Activated CD4-positive, alpha-beta T cell treated with anti-CD3 and anti-CD28 coated beads, Interleukin-2, amount 10 ng/mL, durations not matched to agents 7 days and 5 days (primary cell): Measurements from ENCODE around the gene MFN1. TPM values are rescaled to one million over a fixed set of nuclear protein-coding genes. Genes with fewer than 3 reads are reported as not detected.

Source experiments
- CTCF ChIA-PET: fragments of 350-600 bp; sonication (Branson Sonifier 250); formaldehyde crosslinking; loops from one replicate; lab custom pipeline; 2021; ENCODE audit warnings: antibody characterized with exemption; lab: Charles Lee
- POLR2A ChIA-PET: fragments of 350-600 bp; sonication (Branson Sonifier 250); formaldehyde crosslinking; loops from one replicate; lab custom pipeline; 2021; ENCODE audit warnings: antibody characterized with exemption; lab: Charles Lee
- DNase-seq: peaks from one replicate; pipeline ENCODE4 v3.0.0-alpha.2; 2020
- H3K27ac Mint-ChIP-seq: one replicate; pipeline ENCODE4 v1.8.0; 2021; ENCODE audit warnings: mild to moderate bottlenecking, moderate library complexity, mixed read lengths
- H3K27me3 Mint-ChIP-seq: one replicate; pipeline ENCODE4 v1.8.0; 2021; ENCODE audit warnings: mixed read lengths
- H3K36me3 Mint-ChIP-seq: one replicate; pipeline ENCODE4 v1.8.0; 2021; ENCODE audit warnings: low read depth, mixed read lengths
- H3K4me1 Mint-ChIP-seq: one replicate; pipeline ENCODE4 v1.8.0; 2021; ENCODE audit warnings: mixed read lengths
- H3K4me3 Mint-ChIP-seq: one replicate; pipeline ENCODE4 v1.8.0; 2021; ENCODE audit warnings: mild to moderate bottlenecking, moderate library complexity, mixed read lengths
- H3K9me3 Mint-ChIP-seq: one replicate; pipeline ENCODE4 v1.8.0; 2021; ENCODE audit warnings: mixed read lengths
- total RNA-seq, 2 experiments: library from RNA; stranded (reverse); gene quantifications; one replicate each; pipeline ENCODE4 v1.2.3, GENCODE V29; 2021

Gene MFN1
- total RNA-seq, 2 experiments from 2014 or later = 36.3 to 36.9 TPM

DNA sequence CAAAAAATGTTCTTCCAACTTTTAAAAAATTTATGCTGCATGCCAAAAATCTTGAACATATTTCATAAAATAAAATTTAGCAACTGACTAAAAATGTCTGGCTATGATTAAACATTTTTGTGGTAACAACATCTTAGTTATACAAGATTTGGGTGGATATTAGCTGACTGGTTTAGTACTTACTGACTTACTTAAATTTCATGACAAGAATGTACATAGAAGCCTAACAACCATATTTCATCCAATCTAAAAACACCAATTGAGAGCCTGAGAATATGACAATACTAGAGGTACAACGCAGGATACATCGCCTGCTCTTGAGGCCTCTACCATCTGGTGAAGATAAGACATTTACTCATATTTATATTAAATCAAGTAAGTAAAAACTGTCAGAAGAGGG, 69.2 kb downstream of the MFN1 start:
- CTCF ChIA-PET = interaction anchor here (0.6 kb wide), 1 partner anchor 210 kb away, joined by 3 read pairs; no protein-coding TSS in a partner anchor
- POLR2A ChIA-PET = interaction anchor here (0.6 kb wide), 1 partner anchor 120 kb away, joined by 4 read pairs; no protein-coding TSS in a partner anchor
- Mint-ChIP-seq H3K36me3 (no peaks in the 10 kb centered on the region), H3K27me3 (no peaks in the 10 kb centered on the region), H3K27ac (no peak overlapping the region), H3K4me3 (no peak overlapping the region), H3K9me3 (no peaks in the 10 kb centered on the region), H3K4me1 (no peaks in the 10 kb centered on the region)
- DNase-seq = no peak

DNA sequence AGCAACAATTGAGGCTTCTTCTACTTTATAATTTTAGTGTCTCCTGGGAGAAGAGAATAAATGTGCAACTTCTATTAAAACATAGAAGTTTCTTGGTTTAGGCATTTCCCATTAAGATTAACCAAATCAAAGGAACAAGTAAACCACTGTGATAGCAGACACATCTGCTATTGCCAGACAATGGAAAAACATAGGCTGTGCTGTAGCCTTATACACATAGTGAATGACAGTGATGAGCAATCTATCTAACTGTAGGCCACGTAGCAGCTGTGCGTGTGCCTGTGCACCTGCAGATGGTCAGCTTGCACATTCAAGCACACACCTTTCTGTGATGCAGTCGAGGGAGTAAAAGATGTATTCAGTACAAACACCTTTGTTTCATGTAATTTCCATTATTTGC, 71.1 kb downstream of the MFN1 start:
- DNase-seq = no peak
- no peaks in the 10 kb centered on the region for H3K36me3 Mint-ChIP-seq
- H3K9me3 Mint-ChIP-seq = no peaks in the 10 kb centered on the region
- POLR2A ChIA-PET = no interaction called here
- H3K27ac Mint-ChIP-seq = no peak overlapping the region
- H3K27me3 Mint-ChIP-seq = no peaks in the 10 kb centered on the region
- no peaks in the 10 kb centered on the region for H3K4me1 Mint-ChIP-seq
- H3K4me3 Mint-ChIP-seq = no peak overlapping the region
- CTCF ChIA-PET = no interaction called here

DNA sequence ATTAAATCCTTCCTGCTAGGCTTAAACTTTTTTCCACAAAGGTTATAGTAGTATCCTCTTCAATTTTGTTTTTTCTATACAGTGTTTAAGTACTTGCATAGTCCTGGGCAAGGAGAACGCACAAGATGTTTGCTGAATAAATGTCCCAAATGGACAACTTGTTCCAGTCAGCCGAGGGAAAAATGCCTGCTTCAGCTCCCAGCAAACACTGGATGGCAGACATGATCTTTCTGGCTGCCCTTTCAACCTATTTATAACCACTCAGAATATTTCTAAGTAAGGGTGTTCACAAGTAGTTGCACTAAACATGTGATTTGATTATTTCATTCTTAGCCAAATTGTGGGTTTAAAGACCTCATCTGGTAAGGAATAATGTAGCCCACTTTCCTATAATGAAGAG, 74.0 kb downstream of the MFN1 start:
- H3K36me3 Mint-ChIP-seq = no peaks in the 10 kb centered on the region
- H3K27ac Mint-ChIP-seq = no peak overlapping the region
- CTCF ChIA-PET = no interaction called here
- POLR2A ChIA-PET = no interaction called here
- no peak for DNase-seq
- no peaks in the 10 kb centered on the region for H3K9me3 Mint-ChIP-seq
- no peaks in the 10 kb centered on the region for H3K4me1 Mint-ChIP-seq
- no peaks in the 10 kb centered on the region for H3K27me3 Mint-ChIP-seq
- H3K4me3 Mint-ChIP-seq = no peak overlapping the region

DNA sequence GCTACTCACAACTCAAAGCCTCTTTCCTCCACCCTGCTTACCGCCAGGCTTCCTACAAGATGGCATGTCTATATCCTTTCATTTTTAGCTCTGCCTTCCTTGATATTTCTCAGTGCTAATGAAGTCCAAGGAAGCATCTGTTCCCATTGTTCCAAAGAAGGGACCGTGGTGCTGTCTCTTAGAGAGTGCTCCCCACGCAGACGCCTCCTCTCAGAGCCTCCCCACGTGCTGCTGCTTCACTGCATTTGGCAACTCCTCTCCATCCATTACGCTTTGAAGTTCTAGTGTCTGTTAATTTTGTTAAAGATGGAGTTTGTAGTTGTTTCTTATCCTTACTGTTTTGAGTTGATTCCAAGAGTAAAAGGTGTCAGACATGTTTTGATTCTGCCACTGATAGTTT, 77.6 kb downstream of the MFN1 start:
- no peaks in the 10 kb centered on the region for H3K27me3 Mint-ChIP-seq
- H3K4me3 Mint-ChIP-seq = no peak overlapping the region
- no peak overlapping the region for H3K27ac Mint-ChIP-seq
- CTCF ChIA-PET = interaction anchor here (0.6 kb wide), 1 partner anchor 12 kb away, joined by 3 read pairs; no protein-coding TSS in a partner anchor
- no peaks in the 10 kb centered on the region for H3K4me1 Mint-ChIP-seq
- no peaks in the 10 kb centered on the region for H3K9me3 Mint-ChIP-seq
- H3K36me3 Mint-ChIP-seq = no peaks in the 10 kb centered on the region
- POLR2A ChIA-PET = no interaction called here
- DNase-seq = no peak

DNA sequence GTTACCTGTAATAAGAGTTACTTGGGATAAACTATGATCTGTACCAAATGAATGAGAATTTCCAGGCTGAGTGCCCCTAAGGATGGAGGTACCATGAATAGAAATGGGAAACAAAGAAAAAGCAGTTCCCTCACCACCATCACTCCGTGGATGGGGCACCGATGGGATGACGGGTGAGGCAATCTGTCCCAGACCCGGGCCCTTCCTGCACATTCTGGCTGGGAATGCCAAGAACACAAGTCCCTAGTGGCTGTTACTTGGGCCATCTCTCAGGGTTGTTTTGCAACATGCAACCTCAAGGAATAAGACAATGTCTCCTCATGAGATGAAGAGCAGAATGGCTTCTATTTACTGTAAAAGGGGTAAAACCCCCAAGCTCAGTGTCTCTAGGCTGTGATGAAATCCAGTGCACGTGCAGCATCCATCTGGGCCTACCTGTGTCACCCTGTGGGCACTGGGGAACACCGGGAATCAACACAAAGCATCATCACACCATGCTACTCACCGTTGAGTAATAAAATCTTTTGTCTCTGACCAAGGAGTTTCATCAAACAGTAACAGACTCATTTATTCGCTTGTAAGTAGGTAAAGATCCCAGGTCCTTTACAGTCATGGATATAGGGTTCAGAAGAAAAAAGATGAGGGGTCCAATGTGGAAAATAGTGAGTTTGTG, 81.5 kb downstream of the MFN1 start:
- no peaks in the 10 kb centered on the region for H3K4me1 Mint-ChIP-seq
- CTCF ChIA-PET = no interaction called here

DNA sequence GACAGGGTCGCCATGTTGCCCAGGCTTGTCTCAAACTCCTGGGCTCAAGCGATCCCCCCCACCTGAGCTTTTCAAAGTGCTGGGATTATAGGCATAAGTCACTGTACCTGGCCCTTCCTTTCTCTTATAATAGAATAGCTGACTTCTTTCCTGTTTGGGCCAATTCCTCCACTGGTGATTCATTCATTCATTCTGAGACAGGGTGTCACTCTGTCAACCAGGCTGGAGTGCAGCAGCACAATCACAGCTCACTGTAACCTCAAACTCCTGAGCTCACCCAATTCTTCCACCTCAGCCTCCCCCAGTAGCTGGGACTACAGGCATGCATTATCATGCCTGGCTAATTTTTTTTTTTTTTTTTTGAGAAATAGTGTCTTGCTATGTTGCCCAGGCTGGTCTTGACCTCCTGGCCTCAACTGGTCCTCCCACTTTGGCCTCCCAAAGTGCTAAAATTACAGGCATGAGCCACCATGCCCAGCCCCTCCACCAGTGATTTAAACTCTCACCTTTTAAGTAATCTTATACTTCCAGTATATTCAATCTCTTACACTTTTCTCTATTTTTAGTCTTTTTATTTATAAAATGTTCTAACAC, 82.9 kb downstream of the MFN1 start:
- Mint-ChIP-seq H3K27me3 (peaks cover 8% of the 10 kb centered on the region), H3K4me1 (no peaks in the 10 kb centered on the region), H3K36me3 (no peaks in the 10 kb centered on the region), H3K27ac (no peak overlapping the region), H3K9me3 (no peaks in the 10 kb centered on the region), H3K4me3 (no peak overlapping the region)
- ChIA-PET CTCF (no interaction called here), POLR2A (no interaction called here)
- no peak for DNase-seq

More for the DNA sequence above, 81.5 kb downstream of the MFN1 start:
- Mint-ChIP-seq H3K4me3 (no peak overlapping the region), H3K36me3 (no peaks in the 10 kb centered on the region), H3K27me3 (peaks cover 7% of the 10 kb centered on the region), H3K9me3 (no peaks in the 10 kb centered on the region), H3K27ac (no peak overlapping the region)
- no peak for DNase-seq
- POLR2A ChIA-PET = no interaction called here

DNA sequence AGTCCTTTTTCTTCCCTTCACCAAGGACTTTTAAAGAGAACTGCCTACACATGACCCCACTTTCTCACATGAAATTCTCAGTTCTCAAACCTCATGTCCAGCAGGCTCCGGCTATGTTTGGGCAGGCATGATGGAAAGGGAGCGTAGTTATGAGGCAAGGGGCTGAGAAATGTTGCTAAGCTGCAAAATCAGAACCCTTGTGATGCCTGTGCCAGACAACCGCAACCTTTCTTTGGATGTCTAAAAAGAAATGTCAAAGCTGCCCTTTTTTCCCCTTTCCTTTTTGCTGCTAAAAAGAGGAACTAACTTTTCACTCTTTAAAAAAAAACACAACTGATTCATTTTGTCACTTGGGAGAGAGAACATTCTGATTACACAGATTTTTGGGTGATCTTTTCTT, 84.5 kb downstream of the MFN1 start:
- H3K4me3 Mint-ChIP-seq = no peak overlapping the region
- CTCF ChIA-PET = no interaction called here
- peaks cover 8% of the 10 kb centered on the region for H3K27me3 Mint-ChIP-seq
- no peaks in the 10 kb centered on the region for H3K36me3 Mint-ChIP-seq
- DNase-seq = no peak
- POLR2A ChIA-PET = interaction anchor here (0.8 kb wide), 1 partner anchor 18 kb away, joined by 3 read pairs; no protein-coding TSS in a partner anchor
- no peak overlapping the region for H3K27ac Mint-ChIP-seq
- no peaks in the 10 kb centered on the region for H3K9me3 Mint-ChIP-seq
- no peaks in the 10 kb centered on the region for H3K4me1 Mint-ChIP-seq

DNA sequence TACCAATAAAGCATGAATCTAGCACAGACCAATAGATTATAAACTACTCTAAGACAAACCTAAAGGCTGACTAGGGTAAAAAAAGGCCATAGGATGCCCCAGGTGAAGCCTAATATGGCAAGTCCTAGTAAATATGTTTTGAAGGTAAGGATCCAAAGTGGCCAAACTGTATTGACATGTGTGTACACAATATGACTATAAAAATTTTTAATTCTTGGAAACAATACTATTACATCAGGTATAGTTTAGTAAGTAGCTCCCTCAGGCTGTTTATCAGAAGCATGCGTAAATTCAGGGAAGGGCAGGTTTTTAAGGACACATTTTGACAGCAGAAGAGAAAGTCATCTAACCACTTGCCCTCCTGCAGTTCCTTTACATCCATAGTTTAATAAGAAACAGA, 84.9 kb downstream of the MFN1 start:
- Mint-ChIP-seq H3K9me3 (no peaks in the 10 kb centered on the region), H3K36me3 (no peaks in the 10 kb centered on the region), H3K27me3 (peaks cover 8% of the 10 kb centered on the region), H3K4me1 (no peaks in the 10 kb centered on the region), H3K4me3 (no peak overlapping the region), H3K27ac (no peak overlapping the region)
- CTCF ChIA-PET = no interaction called here
- POLR2A ChIA-PET = interaction anchor here (0.8 kb wide), 1 partner anchor 18 kb away, joined by 3 read pairs; no protein-coding TSS in a partner anchor
- no peak for DNase-seq

DNA sequence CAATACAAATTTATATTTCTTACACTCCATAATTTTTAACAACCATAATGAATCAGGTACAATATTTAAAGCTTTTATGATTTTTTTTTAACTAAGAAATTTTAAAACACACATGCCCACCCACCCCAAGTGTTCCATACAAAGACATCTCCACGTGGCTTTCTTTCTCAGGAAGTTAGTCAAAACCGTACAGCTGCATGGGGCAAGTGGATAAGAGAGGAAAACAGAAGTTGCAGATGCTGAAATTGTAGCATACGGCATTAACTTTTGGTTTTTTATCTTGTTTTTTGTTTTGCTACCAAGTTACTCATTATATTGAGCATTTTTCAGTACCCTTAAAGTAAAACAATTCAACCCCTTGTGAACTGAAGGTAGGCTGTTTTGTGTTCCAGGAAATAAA, 89.0 kb downstream of the MFN1 start:
- CTCF ChIA-PET = no interaction called here
- DNase-seq = no peak
- H3K36me3 Mint-ChIP-seq = no peaks in the 10 kb centered on the region
- POLR2A ChIA-PET = no interaction called here
- H3K9me3 Mint-ChIP-seq = no peaks in the 10 kb centered on the region
- peaks cover 10% of the 10 kb centered on the region for H3K27me3 Mint-ChIP-seq
- H3K4me3 Mint-ChIP-seq = no peak overlapping the region
- peaks cover 1% of the 10 kb centered on the region for H3K4me1 Mint-ChIP-seq
- no peak overlapping the region for H3K27ac Mint-ChIP-seq

DNA sequence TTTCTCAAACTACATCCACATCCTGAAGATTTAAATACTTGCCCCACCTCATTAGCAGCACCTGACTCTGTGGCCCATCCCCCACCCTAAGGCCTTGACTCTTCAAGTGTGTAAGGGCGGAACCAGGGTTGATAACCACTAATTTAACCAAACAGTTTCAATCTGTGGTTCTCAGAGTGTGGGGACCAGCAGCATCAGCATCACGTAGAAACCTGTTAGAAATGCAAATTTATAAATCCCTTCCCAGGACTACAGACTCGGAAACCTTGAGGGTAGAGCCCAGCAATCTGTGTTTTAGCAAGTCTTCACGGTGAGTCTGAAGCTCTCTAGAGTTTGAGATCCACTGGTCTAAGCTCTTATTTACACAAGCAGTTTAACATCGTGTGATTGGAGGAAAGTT, 91.3 kb downstream of the MFN1 start:
- H3K36me3 Mint-ChIP-seq = no peaks in the 10 kb centered on the region
- POLR2A ChIA-PET = no interaction called here
- no peak overlapping the region for H3K27ac Mint-ChIP-seq
- peaks cover 1% of the 10 kb centered on the region for H3K4me1 Mint-ChIP-seq
- no peaks in the 10 kb centered on the region for H3K9me3 Mint-ChIP-seq
- no peak for DNase-seq
- H3K4me3 Mint-ChIP-seq = no peak overlapping the region
- peaks cover 7% of the 10 kb centered on the region for H3K27me3 Mint-ChIP-seq
- CTCF ChIA-PET = no interaction called here

Other genes with a start within 250 kb of the MFN1 start
- 10 to 100 TPM; 23.4 to 28.0 TPM for gene PIK3CA, start 199.4 kb upstream of the MFN1 start, total RNA-seq
- gene KCNMB3, start 96.6 kb upstream of the MFN1 start, total RNA-seq = 1 to 10 TPM in 1 of 2 experiments, under 1 TPM in 1; 0.60 to 1.1 TPM
- gene ZNF639, start 24.7 kb upstream of the MFN1 start, total RNA-seq = 10 to 100 TPM; 28.0 to 34.7 TPM
- 1 to 10 TPM; 6.9 to 7.4 TPM for gene GNB4, start 103.8 kb downstream of the MFN1 start, total RNA-seq
- gene ACTL6A, start 215.2 kb downstream of the MFN1 start, total RNA-seq = 10 to 100 TPM; 88.7 to 89.5 TPM